ENCODE data around the gene AHDC1. TPM values are rescaled to one million over a fixed set of nuclear protein-coding genes. Genes with fewer than 3 reads are reported as not detected.

AHDC1 gene
- total and polyA plus RNA-seq, 10 of the 15 experiments (the other 5 are each of a cell fraction or from before 2014, with no cell fraction given) = 0.21 to 13.0 (median 1.4) TPM

DNA sequence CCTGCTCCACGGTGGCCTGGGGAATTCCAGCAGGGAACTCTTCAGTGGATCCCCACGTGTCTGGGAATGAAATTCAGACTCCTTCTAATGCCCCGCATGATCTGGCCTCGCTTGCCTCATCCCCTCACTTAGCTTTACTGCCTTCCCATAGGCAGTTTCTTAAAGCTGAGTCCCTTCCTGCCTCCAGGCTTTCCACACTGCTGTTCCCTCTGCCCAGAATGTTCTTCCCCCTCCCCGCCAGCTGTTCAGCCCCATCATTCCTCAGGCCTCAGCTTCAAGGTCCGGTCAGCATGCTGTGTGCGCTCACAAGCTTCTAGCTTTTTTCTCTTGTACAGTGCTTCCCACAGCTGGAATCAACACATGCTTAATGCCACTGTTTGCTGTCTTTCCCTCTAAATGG, 59.1 kb downstream of the AHDC1 start:
- DNase-seq (ENCODE audit: low read depth, low spot score) = no peak
- no TSS peak for BruUV-seq (replicated peaks)
- ATAC-seq = no peak
- peaks cover 0 to 1% of the 10 kb centered on the region in 2 experiments; a peak in 3 of 4 replicates for H3K36me3 ChIP-seq (ENCODE audit: control insufficient read depth in 2 of 2, insufficient read depth in 2 of 2, low read length in 1 of 2)
- 57% methylated on average over 7 of the region's 7 CpGs for WGBS (ENCODE audit: insufficient coverage, insufficient replicate concordance, low lambda C conversion rate, missing lambda C conversion rate)
- H3K27me3 ChIP-seq (replicated peaks in 1 of 2; ENCODE audit: control insufficient read depth in 2 of 2, insufficient read depth in 2 of 2, low read length in 1 of 2) = no peaks in the 10 kb centered on the region
- ChIA-PET RAD21 (ENCODE audit: unreplicated experiment) (interaction anchor here (0.8 kb wide), 1 partner anchor 10 kb away, joined by 4 read pairs; no protein-coding TSS in a partner anchor), SMC1A (ENCODE audit: uncharacterized antibody, unreplicated experiment) (interaction anchor here (1.0 kb wide), 1 partner anchor 56 kb away, joined by 3 read pairs; no protein-coding TSS in a partner anchor), POLR2A (interaction anchor here (0.6 kb wide), 1 partner anchor 1340 kb away, joined by 4 read pairs; no protein-coding TSS in a partner anchor), CTCF (interaction anchor here (0.6 to 1.2 kb wide), 2 partner anchors 9 to 150 kb away, joined by 3 to 4 read pairs; no protein-coding TSS in a partner anchor)
- no peak overlapping the region for H3K4me2 ChIP-seq (ENCODE audit: control insufficient read depth, insufficient read depth)
- no peaks in the 10 kb centered on the region for H3K79me2 ChIP-seq (ENCODE audit: control insufficient read depth, insufficient read depth, low read length)
- no peak overlapping the region for H3K4me3 ChIP-seq
- FAIRE-seq = no peak
- H4K20me1 ChIP-seq (ENCODE audit: control insufficient read depth, insufficient read depth) = no peaks in the 10 kb centered on the region
- intact Hi-C loops (cut with micrococcal nuclease; ENCODE audit: unreplicated experiment) = no loop called here
- H3K9me3 ChIP-seq (replicated peaks; ENCODE audit: control insufficient read depth, insufficient read depth, low read length) = no peaks in the 10 kb centered on the region
- TF ChIP-seq PAX5 (IDR thresholded peaks at IDR 0.05; ENCODE audit: borderline replicate concordance, low read depth, low read length) (no peak), RUNX3 (IDR thresholded peaks at IDR 0.05; ENCODE audit: low read length) (no peak), RAD51 (IDR thresholded peaks at IDR 0.05) (no peak), RCOR1 (conservative IDR thresholded peaks at IDR 0.05; ENCODE audit: low read depth, low read length) (no peak), SMC3 (IDR thresholded peaks at IDR 0.05; ENCODE audit: borderline replicate concordance, low read length) (no peak), NFIC (IDR thresholded peaks at IDR 0.05; ENCODE audit: low read depth, low read length) (no peak), CBFB (IDR thresholded peaks at IDR 0.05; ENCODE audit: low read depth) (no peak), TARDBP (IDR thresholded peaks at IDR 0.05; ENCODE audit: borderline replicate concordance) (no peak), CHD2 (IDR thresholded peaks at IDR 0.05; ENCODE audit: borderline replicate concordance, low read depth, low read length) (no peak), SMAD5 (IDR thresholded peaks at IDR 0.05; ENCODE audit: low read depth) (no peak), MEF2A (IDR thresholded peaks at IDR 0.05; ENCODE audit: insufficient read depth, low read depth, low read length) (no peak), FOS (IDR thresholded peaks at IDR 0.05; ENCODE audit: borderline replicate concordance, extremely low read depth, insufficient read length) (no peak), PML (IDR thresholded peaks at IDR 0.05; ENCODE audit: low read length) (no peak)
- TF ChIP-seq, protein P1, sequence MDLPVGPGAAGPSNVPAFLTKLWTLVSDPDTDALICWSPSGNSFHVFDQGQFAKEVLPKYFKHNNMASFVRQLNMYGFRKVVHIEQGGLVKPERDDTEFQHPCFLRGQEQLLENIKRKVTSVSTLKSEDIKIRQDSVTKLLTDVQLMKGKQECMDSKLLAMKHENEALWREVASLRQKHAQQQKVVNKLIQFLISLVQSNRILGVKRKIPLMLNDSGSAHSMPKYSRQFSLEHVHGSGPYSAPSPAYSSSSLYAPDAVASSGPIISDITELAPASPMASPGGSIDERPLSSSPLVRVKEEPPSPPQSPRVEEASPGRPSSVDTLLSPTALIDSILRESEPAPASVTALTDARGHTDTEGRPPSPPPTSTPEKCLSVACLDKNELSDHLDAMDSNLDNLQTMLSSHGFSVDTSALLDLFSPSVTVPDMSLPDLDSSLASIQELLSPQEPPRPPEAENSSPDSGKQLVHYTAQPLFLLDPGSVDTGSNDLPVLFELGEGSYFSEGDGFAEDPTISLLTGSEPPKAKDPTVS (IDR thresholded peaks at IDR 0.05; ENCODE audit: low read depth, low read length) = no peak
- TF ChIP-seq, protein P2, sequence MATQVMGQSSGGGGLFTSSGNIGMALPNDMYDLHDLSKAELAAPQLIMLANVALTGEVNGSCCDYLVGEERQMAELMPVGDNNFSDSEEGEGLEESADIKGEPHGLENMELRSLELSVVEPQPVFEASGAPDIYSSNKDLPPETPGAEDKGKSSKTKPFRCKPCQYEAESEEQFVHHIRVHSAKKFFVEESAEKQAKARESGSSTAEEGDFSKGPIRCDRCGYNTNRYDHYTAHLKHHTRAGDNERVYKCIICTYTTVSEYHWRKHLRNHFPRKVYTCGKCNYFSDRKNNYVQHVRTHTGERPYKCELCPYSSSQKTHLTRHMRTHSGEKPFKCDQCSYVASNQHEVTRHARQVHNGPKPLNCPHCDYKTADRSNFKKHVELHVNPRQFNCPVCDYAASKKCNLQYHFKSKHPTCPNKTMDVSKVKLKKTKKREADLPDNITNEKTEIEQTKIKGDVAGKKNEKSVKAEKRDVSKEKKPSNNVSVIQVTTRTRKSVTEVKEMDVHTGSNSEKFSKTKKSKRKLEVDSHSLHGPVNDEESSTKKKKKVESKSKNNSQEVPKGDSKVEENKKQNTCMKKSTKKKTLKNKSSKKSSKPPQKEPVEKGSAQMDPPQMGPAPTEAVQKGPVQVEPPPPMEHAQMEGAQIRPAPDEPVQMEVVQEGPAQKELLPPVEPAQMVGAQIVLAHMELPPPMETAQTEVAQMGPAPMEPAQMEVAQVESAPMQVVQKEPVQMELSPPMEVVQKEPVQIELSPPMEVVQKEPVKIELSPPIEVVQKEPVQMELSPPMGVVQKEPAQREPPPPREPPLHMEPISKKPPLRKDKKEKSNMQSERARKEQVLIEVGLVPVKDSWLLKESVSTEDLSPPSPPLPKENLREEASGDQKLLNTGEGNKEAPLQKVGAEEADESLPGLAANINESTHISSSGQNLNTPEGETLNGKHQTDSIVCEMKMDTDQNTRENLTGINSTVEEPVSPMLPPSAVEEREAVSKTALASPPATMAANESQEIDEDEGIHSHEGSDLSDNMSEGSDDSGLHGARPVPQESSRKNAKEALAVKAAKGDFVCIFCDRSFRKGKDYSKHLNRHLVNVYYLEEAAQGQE (IDR thresholded peaks at IDR 0.05; ENCODE audit: low read depth, low read length) = no peak
- TF ChIP-seq, protein P3, sequence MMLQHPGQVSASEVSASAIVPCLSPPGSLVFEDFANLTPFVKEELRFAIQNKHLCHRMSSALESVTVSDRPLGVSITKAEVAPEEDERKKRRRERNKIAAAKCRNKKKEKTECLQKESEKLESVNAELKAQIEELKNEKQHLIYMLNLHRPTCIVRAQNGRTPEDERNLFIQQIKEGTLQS (IDR thresholded peaks at IDR 0.05; ENCODE audit: borderline replicate concordance, extremely low read depth, low read depth, low read length) = no peak
- H2AFZ ChIP-seq (ENCODE audit: control insufficient read depth, low read depth, low read length) = no peak overlapping the region
- no peaks in the 10 kb centered on the region for H3K4me1 ChIP-seq (ENCODE audit: control insufficient read depth, insufficient read depth, low read length)
- in situ Hi-C loops (cut with MboI) = no loop called here
- no peak overlapping the region for H3K27ac ChIP-seq (ENCODE audit: control insufficient read depth, insufficient read depth)
- no peak overlapping the region for H3K9ac ChIP-seq (ENCODE audit: control insufficient read depth, insufficient read depth, low read length)
